EL (cell line): ENCODE results near the gene PTPRM.

Experiments
- DNase-seq: peaks from one replicate; pipeline ENCODE4 v3.0.0-alpha.2; 2016

PTPRM gene

DNA sequence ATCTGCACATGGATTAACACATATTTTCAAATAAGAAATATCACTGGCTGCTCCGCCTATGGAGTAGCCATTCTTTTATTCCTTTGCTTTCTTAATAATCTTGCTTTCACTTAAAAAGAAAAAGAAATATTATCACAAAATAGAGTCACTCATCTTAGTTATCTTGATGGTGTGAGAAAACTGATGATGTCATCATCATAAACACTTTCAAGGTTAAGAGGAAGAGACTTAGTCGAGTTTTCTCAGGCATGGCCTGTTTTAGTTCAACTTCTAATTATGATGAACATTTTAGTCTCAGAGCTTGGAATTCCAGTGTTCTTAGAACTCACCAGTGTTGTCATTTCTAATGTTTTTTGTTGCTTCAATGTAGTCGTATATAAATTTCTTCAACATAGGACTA lies 506.1 kb downstream of the PTPRM start:
- no peak for DNase-seq

DNA sequence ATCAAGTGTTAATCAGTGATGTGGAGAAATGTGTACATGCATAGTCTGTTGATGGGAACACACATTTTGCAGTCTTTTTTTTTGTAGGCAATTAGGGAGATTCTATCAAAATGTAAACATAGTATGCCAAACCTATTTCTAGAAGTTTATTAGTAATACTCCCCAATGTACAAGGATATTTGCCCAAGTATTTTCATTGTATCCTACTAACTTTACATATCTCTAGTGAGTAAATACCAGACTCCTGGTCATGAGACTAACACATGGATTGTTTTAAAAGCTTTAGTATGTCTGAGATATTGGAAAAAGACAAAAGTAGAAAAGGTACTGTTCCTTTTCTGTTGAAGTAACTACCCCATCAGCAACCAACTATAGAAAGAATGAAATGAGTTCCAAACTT lies 513.0 kb downstream of the PTPRM start:
- no peak for DNase-seq

DNA sequence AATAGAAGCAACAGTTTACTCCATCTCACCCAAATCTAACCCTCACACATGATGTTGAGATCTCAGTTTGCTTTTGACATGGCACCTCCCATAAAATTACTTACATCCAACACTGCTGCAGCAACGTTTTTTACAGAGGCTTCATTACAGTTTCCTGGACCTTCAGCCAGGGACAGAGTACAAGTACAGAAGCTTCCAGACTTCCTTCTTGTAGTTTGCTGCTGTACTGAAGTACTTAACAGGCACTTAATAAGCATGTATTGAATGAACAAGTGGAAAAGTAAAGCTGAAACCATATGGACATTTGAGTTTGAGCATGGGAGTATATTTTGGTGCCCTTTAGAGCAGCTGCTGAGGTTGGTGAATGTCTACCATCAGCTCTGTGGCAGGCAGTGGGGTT lies 514.2 kb downstream of the PTPRM start:
- no peak for DNase-seq

DNA sequence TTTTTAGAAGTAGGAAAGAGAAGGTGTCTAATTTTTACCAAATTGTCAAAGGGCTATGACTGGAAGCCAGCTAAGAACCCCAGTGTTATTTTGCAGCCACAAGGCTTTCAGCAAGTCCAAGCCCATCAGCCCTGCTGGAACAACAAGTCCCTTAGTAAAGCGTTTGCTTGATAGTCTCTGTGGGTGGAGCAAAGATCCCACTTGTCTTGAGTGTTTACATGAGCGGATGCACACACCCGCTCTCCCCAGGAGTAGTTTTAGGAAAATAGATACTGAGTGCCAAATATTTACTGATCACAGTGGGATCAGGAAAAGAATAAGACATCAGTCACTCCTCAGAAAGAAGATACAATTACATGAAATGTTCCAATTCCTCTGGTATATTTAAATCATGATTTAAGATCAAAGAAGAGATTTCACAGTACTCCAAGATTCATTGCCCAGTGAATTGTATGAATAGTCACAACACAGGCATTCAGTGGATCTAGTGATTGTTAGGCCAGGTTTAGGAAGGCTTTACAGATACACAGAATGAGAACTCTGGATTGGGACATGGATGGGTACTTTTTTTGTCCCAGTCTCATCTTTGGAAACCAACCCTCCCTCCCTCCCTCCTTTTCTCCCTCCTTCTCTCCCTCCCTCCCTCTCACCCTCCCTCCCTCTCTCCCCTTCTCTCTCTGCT lies 514.9 kb downstream of the PTPRM start:
- no peak for DNase-seq

GRCh38 chr18:8084160-8084559 lies 517.0 kb downstream of the PTPRM start:
- peak; percentile 61 for DNase-seq

GRCh38 chr18:8088626-8089025 lies 521.5 kb downstream of the PTPRM start:
- DNase-seq = no peak

GRCh38 chr18:8091035-8091434 lies 523.9 kb downstream of the PTPRM start:
- DNase-seq = no peak

GRCh38 chr18:8095947-8096570 lies 528.9 kb downstream of the PTPRM start:
- no peak for DNase-seq

DNA sequence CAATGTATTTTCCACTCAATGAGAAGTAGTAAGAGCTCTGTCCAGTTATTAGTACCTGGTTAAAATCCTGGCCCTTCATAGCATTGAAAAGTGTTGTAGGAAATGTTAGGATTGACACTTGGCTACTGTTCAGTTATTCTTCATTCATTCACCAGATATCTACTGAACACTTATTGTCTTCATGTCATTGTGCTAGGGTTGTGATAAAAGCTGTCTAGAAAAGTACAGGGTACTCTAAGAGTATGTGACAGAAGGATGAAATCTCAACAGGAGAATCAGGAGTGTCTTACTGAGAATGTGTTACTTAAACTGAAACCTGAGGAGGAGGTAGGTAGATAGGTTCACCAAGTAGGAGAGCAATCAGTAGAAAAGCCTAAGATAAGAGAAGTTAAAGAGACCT lies 530.3 kb downstream of the PTPRM start:
- DNase-seq = no peak

- DNase-seq = no peak
Observed at GRCh38 chr18:8097927-8098326, 530.8 kb downstream of the PTPRM start.

DNA sequence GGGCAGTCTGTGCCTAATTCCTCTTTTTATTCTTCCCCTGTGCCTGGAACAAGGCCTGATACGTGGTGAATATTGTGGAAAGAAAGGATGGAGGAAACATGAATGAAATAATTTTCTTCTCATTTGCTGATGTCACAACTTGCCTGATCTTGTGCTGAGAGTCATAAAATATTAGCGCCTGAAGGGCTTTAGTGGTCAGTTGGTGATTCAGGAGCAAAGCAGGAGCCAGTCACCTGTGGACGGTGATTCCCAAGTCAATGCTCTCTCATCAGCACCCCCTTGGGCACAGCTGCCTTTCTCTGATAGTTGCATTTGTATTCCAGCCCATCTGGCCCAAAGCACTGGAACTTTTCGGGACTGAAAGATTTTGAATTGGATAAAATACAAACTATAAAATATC lies 539.5 kb downstream of the PTPRM start:
- DNase-seq = peak; percentile 9

DNA sequence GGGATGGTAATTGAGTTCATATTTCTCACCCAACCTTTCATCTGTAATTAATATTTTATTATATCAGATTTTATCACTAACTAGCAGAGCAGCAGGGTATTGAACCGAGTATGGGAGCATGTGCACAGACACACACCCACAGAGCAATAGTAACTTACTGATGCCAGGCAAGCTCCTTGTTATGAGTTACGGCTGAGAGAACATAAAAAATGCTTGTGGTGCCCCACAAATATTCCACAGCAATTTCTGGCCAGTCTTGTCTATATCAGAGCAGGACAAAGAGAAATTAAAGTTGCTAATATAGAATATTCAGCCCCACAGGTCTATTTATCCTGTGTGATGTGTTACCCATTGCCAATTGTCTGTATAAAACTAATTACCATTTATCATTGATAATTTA lies 540.3 kb downstream of the PTPRM start:
- DNase-seq = no peak

DNA sequence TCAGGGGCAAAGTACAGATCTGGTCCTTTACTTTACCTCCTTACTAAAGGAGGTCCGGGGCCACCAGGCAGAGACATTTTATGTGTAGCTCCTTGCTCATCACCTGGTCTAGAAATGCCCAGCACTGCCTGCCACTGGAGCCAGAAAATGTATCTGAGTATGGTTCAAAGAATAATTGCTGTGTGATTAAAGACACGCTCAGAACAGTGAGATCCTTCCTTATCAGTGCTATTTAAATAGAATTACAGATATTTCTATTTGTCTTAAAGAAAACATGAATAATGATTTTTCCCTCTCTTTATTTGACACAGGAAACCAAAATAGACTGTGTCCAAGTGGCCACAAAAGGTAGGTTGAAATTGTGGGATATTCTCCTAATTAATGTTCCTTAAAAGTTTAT lies 547.4 kb downstream of the PTPRM start:
- no peak for DNase-seq

DNA sequence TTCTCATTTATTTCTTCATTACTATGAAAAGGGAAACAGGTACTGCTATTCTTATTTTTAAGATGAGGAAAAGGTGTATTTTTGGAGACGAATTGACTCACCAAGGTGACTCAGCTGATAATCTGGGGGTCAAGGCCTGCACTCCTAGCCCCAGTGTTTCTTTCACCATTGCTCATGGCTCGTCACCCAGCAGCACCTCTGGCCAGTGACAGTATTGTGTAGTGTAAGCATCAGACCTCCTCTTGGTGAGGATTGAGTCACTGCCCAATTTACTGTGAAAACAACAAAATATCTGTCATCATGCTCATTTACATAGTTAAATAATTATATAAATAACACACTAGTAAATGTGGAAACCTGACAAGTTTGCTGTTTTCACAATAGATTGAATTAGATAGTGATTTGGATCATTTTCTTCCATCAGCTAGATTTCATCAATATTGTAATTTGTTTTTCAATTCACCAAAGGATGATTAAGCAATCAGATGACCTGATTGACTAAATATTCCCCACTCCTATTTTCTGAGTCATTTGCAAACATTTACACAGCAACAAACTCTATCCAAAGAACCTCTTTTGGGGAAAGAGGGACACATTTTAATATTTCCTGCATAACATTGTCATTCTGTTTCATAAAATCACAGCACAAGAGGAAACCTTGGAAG lies 549.4 kb downstream of the PTPRM start:
- peak; percentile 68 for DNase-seq

DNA sequence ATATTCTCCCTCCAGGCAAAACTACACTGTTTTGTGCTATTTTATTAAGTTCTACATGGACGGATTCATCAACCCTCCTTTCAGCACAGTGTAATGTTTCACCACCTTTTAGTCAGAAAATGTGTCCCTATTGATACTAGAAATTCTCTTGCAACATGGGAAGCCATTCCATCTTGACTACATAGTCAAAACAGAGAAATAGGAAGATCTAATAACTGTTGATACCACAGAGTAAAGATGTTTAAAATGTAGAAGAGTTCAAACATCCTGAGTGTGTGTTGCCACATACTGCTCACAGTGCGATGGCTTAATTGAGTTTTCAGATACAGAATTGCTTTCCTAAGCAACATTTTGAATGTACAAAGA lies 549.9 kb downstream of the PTPRM start:
- no peak for DNase-seq

- no peak for DNase-seq
Observed at GRCh38 chr18:8121101-8121500, 554.0 kb downstream of the PTPRM start.

DNA sequence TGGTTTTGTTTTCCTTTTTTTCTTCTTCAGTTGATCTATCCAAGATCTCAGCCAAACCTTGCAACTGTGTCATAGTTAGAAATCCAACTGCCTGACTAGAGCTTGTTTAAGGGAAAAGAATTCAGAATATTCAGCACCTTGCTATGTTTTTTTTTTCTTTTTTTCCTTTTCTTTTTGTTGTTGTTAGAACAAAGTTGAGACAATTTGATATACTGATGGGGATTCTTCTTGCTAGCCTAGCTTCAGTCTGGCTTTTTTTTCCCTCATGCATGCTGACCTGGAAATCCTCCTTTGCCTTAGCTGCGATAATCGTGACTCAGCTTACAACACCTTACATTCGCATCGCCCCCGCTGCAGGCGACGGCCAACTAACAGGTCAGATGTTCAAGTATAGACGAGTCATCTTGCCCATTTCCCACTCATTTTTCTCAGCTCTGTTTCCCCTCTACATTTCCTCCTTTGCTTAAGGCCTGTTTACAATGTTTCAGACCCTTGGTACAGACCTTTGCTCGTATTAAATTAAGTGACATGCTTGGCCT lies 554.9 kb downstream of the PTPRM start:
- peak; percentile 85 for DNase-seq

DNA sequence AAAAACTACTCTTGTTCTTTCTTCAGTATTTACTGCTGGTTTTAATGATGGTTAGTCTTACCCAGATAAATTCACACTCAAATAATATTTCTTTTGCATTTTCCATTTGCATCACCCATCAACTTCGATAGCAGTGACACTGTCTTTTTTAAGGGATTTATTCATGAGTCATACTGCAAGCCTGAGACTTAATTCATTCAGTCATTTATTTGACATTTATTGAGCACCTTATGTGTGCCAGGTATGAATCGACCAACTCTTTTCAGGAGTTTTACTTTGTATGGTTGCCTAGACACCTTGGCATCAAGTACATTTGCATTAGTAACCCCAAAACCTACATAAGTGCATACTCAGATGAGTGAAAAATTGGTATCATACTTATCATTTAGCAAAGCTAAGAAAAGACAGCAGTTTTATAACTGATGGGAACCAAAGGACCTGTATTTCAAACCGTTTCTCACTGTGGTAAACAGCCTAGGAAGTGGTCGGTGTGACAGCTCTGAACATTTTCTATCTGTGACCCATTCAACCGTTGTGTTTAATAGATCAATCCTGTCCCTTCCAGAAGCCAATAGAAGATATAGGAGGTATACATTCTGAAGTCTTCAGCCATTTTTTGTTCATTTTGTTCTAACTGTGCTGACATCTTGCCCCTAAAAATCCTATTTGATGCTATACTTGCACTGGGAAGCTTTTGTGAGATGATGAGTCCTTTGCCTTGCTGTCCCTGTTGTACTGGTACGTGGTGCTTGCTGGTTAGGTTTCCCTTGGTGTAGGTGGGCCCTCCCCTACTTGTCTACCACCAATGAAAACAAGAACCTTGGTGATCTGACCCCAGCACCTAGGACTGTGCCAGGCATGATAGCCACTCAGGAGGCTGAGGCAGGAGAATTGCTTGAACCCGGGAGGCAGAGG lies 557.4 kb downstream of the PTPRM start:
- DNase-seq = no peak

GRCh38 chr18:8130096-8130495 lies 563.0 kb downstream of the PTPRM start:
- DNase-seq = no peak

- DNase-seq = no peak
Observed at GRCh38 chr18:8133032-8133431, 565.9 kb downstream of the PTPRM start.

- DNase-seq = no peak
Observed at GRCh38 chr18:8133888-8134287, 566.8 kb downstream of the PTPRM start.

DNA sequence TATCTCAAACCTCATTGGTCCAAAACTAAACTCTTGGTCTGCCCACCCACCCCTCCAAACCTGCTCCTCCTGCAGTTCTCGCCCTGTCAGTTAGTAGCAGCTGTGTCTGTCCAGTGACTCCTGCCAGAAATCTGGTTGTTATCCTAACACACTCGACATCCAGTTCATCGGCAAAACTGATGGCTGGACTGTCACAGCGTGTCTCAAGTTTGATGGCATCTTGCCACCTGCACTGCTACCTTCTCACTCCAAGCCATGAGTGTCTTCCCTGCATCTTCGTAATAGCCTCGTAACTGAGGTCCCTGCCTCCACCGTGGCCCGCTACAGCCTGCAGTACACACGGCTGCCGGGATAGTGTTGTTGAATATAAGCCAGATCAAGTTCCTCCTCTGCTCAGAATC lies 572.0 kb downstream of the PTPRM start:
- no peak for DNase-seq

DNA sequence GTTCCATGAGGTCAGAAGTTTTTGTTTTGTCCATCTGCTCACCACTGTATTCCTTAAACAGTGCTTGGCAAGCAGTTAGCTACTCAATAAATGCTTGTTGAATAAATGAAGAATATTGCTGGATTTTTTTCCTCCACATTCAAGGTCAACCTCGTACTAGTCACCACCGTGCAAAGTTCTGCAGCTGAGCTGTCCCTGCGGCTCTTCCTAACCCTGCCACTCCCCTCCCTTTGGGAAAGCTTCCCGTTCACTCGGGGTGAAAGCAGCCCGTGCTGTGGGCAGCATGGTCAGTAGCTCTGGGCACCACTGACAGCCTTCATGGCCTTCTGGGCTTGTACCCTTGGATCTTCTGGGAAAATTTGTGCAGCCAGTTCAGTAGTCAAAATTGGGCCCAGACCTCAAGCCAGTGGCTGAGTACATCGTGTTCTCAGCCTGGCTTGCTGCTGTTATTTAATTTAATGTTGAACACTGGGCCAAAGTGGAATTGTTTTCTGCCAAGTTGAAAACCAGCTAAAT lies 572.8 kb downstream of the PTPRM start:
- DNase-seq = no peak
